Stimulated activated naive CD4-positive, alpha-beta T cell treated with Interleukin-2 at 50 U/mL for 16 hours (primary cell): Measurements from ENCODE around the gene MACROH2A2.
"Not testable (repeated sequence)": the region's sequence is repeated elsewhere in the genome, so short reads cannot be mapped to it uniquely, and the experiment has no call there.

Experiments used
- DNase-seq: peaks from one replicate; lab custom pipeline; 2025; lab: John Stamatoyannopoulos, UW

Gene MACROH2A2

GRCh38 chr10:70052462-70053217, at the start of gene MACROH2A2:
MACROH2A2 (plus strand) TSS chr10:70052846; CDS start chr10:70075659, 22,813 bp downstream.
- no peak for DNase-seq

DNA sequence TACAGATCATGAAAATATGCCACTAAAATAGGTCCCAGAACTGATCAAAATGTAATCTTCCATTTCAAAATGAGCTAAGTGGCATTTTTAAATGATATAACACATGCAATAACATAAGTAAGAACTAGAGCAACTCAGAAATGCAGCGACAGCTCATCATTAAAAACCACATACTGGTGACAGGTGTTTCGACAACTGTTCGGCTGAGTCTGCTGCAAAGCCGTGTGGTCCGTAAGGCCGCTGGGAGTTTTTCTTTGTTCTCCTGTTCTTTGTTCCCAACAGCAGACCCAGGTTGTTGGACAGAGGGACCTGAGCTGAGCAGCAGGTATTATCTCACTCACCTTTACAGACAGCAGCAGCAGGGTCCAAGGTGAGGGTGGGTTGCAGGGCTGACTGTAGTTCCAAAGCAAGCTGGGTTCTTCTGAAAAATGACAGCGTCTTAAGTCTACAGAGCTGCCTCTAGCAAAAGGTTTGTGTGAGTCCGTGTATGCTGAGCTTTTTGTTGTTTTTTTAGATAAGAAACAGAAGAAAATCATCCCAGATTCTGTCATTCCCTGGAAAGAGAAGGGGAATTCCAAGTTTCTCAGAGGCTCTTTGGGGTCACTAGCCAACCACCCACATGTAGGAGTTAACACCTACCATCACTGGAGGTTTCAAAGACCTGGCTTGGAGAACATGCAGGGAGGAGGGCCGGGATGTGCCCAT, 45.4 kb upstream of the MACROH2A2 start:
- DNase-seq: no peak

- no peak for DNase-seq
These were observed 21.4 kb upstream of the MACROH2A2 start for GRCh38 chr10:70031215-70031614.

DNA sequence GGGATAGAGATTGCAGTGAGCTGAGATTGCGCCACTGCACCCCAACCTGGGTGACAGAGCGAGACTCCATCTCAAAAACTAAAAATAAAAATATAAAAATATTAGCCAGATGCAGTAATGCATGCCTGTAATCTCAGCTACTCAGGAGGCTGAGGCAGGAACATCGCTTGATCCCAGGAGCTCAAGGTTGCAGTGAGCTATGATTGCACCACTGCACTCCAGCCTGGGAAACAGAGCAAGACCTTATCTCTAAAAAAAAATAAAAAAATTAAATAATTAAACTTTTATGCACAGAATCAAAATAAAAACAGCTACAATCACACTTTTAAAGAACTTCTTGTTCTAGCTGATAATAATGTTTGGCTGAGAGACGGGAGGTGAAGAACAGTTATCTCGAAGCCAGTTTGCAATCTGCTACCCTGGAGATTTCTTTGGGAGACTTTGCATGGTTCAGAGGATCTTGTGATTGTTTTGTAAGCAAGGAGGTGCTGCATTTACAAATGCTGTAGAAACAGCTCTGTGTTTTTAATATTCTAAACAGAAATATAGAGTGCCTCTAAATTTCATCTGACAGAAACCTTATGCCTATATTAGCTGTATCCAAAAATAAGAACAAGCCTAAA, 19.9 kb upstream of the MACROH2A2 start:
- DNase-seq: no peak

GRCh38 chr10:70034232-70034631, 18.4 kb upstream of the MACROH2A2 start:
- no peak for DNase-seq

GRCh38 chr10:70035531-70035930, 17.1 kb upstream of the MACROH2A2 start:
- no peak for DNase-seq

GRCh38 chr10:70038923-70039322, 13.7 kb upstream of the MACROH2A2 start:
- DNase-seq: no peak

DNA sequence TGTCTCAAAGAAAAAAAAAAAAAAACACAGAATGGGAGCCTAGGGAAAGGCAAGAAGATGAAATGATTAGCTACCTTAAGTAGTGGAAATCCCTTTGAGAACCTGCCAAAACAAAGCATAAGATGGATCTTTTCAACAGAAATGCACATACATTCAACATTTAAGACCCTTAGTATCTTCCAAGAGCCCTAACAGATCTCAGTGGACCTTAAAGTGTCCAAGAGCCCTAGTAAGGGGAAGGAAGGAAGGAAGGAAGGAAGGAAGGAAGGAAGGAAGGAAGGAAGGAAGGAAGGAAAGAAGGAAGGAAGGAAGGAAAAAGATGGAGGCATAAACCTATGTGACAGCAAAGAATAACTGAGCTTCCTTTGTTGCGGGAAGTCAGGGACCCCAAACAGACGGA, 11.6 kb upstream of the MACROH2A2 start:
- no peak for DNase-seq

DNA sequence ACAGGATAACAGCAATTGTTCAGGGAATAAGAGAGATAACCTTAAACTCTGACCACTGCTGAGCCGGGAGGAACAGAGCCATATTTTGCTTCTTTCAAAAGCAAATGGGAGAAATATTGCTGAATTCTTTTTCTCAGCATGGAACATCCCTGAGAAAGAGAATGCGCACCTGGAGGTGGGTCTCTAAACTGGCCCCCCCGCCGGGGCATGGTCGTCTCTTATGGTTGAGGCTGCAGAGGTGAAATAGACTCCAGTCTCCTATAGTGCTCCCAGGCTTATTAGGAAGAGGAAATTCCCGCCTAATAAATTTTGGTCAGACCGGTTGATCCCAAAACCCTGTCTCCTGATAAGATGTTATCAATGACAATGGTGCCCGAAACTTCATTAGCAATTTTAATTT, 10.9 kb upstream of the MACROH2A2 start:
- DNase-seq: not testable (repeated sequence)

- not testable (repeated sequence) for DNase-seq
These were observed 5.6 kb upstream of the MACROH2A2 start for GRCh38 chr10:70047066-70047465.

DNA sequence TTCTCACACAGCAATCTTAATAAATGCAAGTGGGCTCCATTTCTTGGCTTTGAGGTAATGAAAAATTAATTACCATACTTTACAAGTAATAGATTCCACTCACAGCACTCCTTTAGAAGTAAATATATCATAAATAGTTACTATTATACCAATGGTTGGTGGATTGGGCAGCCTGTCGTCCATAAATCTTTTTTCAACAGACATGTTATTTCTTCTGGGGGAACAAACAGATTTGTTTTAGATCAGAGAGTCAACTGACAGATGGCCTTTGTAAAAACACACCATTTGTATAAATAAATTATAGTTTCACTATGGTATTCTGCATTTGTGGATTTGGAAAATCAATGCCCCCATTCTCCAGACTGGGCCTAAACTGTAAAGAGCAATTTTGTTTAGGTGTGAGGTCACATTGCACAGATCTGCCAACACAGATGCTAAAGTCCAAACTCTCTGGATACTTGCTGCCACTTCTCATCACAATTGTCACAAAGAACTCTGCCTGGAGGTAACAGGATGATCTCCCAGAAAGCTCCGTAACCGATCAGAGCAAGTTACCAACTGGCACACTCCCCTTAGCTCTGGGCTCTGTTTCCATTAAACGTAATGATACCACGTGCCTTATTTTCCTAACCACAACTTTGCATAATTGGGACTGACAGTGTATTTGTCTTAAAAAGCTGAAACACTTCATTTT, 4.5 kb upstream of the MACROH2A2 start:
- no peak for DNase-seq

- DNase-seq: no peak
These were observed 798 bp upstream of the MACROH2A2 start for GRCh38 chr10:70051848-70052247.

DNA sequence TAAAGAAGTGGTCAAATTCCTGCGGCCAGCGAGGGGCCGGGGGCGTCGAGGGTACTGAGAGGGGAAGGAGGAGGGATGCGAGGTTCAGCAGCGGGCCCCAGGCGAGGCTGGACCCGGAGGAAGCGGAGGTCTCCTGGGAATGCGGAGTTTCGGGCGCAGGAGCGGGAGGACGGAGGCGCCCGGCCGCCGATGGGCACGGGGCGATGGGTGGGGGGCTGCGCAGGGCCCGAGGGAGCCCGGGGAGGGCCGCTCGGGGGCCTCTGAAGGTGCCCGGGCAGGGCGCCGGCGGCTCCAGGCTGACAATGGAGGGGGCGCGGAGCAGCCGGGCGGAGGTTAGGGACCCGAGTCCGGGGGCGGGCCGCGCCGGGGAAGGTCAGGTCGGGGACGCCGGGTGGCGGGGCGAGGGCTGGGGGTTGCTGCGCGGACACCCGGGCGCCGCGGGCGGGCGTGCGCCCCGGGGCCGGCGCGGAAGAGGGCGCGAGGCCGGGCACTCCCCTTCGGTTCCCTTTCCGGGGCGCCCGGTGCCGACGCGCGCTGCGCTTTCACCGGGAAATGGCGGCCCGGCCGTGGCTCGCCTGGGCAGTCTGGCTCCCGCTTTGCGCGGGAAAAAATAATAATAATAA, 683 bp downstream of the MACROH2A2 start:
- no peak for DNase-seq

- DNase-seq: no peak
These were observed 1.2 kb downstream of the MACROH2A2 start for GRCh38 chr10:70053841-70054288.

- DNase-seq: no peak
These were observed 2.3 kb downstream of the MACROH2A2 start for GRCh38 chr10:70054902-70055301.

GRCh38 chr10:70055550-70055949, 2.9 kb downstream of the MACROH2A2 start:
- DNase-seq: no peak

DNA sequence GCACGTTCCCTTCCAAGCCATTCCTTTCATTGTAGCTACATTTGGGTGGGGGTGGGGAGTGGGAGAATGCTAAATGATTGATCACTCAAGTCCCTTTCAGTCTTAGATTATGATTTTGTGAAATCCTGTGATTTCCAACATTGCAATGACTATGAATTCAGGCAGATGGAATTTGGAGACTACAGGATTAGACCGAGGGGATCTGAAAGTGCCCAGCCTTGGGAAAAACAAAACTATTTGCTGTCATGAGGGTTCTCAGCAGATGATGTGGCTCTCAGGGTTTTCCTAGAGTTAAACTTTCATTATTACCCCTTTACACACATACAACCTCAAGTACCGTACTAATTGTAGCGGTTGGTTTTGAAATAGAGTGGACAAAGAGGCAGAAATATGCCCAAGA, 4.7 kb downstream of the MACROH2A2 start:
- no peak for DNase-seq

- no peak for DNase-seq
These were observed 7.7 kb downstream of the MACROH2A2 start for GRCh38 chr10:70060389-70060788.

- DNase-seq: no peak
These were observed 10.9 kb downstream of the MACROH2A2 start for GRCh38 chr10:70063418-70064098.

DNA sequence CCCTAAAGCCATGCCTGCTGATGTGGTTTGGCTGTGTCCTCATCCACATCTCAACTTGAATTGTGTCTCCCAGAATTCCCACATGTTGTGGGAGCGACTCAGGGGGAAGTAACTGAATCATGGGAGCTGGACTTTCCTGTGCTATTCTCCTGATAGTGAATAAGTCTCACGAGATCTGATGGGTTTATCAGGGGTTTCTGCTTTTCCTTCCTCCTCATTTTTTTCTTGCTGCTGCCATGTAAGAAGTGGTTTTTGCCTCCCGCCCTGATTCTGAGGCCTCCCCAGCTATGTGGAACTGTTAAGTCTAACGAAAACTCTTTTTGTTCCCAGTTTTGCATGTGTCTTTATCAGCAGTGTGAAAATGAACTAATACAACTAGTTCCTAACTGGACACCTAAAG, 11.8 kb downstream of the MACROH2A2 start:
- DNase-seq: no peak

GRCh38 chr10:70066190-70066589, 13.5 kb downstream of the MACROH2A2 start:
- DNase-seq: no peak
